Prostate gland (tissue), 2 donors: ENCODE results near the gene PALM2AKAP2. TPM values are rescaled to one million over a fixed set of nuclear protein-coding genes. Genes with fewer than 3 reads are reported as not detected.

Experiments
- DNase-seq: peaks from one replicate; pipeline ENCODE4 v3.0.0-alpha.2; 2019; ENCODE audit warnings: low spot score
- H3K27ac ChIP-seq, 2 donors: fragments of 200-600 bp; sonication (generic); 2 replicates each; pipeline ENCODE4 v1.5.1; 2017 to 2019
- H3K27me3 ChIP-seq: fragments of 200-600 bp; sonication (generic); replicated peaks from 2 replicates; pipeline ENCODE4 v1.5.1; 2019; ENCODE audit not compliant: insufficient read depth
- H3K36me3 ChIP-seq, 2 donors: fragments of 200-600 bp; sonication (generic); 1 replicate in 1 of 2; 2 replicates in 1 of 2; pipeline versions ENCODE4 v1.5.1 to v1.8.1; 2017 to 2019
- H3K4me1 ChIP-seq: fragments of 200-600 bp; sonication (generic); replicated peaks from 2 replicates; pipeline ENCODE4 v1.5.1; 2019
- H3K4me3 ChIP-seq, 2 donors: fragments of 200-600 bp; sonication (generic); 2 replicates each; pipeline ENCODE4 v1.5.1; 2017 to 2019
- H3K9me3 ChIP-seq: fragments of 200-600 bp; sonication (generic); 2 replicates; pipeline ENCODE4 v1.5.1; 2017
- CTCF ChIP-seq, 4 experiments: fragments of 200-600 bp in 2 of 4; fragments of 450-650 bp in 2 of 4; sonication (generic) in 2 of 4; IDR thresholded peaks; 1 replicate in 3 of 4; 2 replicates in 1 of 4; pipeline ENCODE4 v1.5.1; 2016 to 2019; ENCODE audit warnings: antibody characterized with exemption in 4 of 4, mild to moderate bottlenecking in 2 of 4, moderate library complexity in 2 of 4
- POLR2A ChIP-seq: fragments of 450-650 bp; IDR thresholded peaks from one replicate; pipeline ENCODE4 v1.6.1; 2016; ENCODE audit warnings: antibody characterized with exemption, mild to moderate bottlenecking
- POLR2AphosphoS5 ChIP-seq: sonication (generic); formaldehyde crosslinking; IDR thresholded peaks from one replicate; pipeline ENCODE4 v1.6.1; 2017; ENCODE audit warnings: antibody characterized with exemption
- WGBS: methylation state at CpG from one replicate; pipeline ENCODE4 v1.1.5; 2018; 5-methylcytosine and 5-hydroxymethylcytosine counted together
- intact Hi-C: fragments of 100-400 bp; cut with DNase I; formaldehyde crosslinking; loops from one replicate; pipeline ENCODE4 v1.14.2; 2022
- total RNA-seq, 2 donors: library from RNA; depleted of rRNA; stranded (reverse); fragments of >200 nt; gene quantifications; one replicate each; pipeline ENCODE4 v1.1.0, GENCODE V29; 2016

PALM2AKAP2 gene
- total RNA-seq, 2 donors from 2014 or later = 0.27 to 0.62 TPM

- Histone ChIP-seq H3K9me3 (no peaks in the 10 kb centered on the region), H3K27me3 (no peaks in the 10 kb centered on the region), H3K4me3 (no peak overlapping the region), H3K36me3 (no peaks in the 10 kb centered on the region), H3K27ac (no peak overlapping the region), H3K4me1 (no peaks in the 10 kb centered on the region)
- WGBS = 7% methylated on average over 2 of the region's 2 CpGs
- TF ChIP-seq POLR2AphosphoS5 = no peak
- no peak for TF ChIP-seq CTCF (IDR thresholded peaks at IDR 0.05)
- TF ChIP-seq POLR2A = no peak
- intact Hi-C loops = no loop called here
- DNase-seq = no peak
Observed at GRCh38 chr9:109769250-109769649, 10.7 kb upstream of the PALM2AKAP2 start.

GRCh38 chr9:109770101-109770500, 9.9 kb upstream of the PALM2AKAP2 start:
- TF ChIP-seq POLR2AphosphoS5 (no peak), POLR2A (no peak), CTCF (IDR thresholded peaks at IDR 0.05) (no peak)
- no peaks in the 10 kb centered on the region for H3K36me3 ChIP-seq
- H3K9me3 ChIP-seq = no peaks in the 10 kb centered on the region
- no peak overlapping the region for H3K27ac ChIP-seq
- intact Hi-C loops = no loop called here
- no peak for DNase-seq
- 88% methylated on average over 1 of the region's 1 CpG for WGBS
- no peak overlapping the region for H3K4me3 ChIP-seq
- no peaks in the 10 kb centered on the region for H3K4me1 ChIP-seq
- H3K27me3 ChIP-seq = no peaks in the 10 kb centered on the region

DNA sequence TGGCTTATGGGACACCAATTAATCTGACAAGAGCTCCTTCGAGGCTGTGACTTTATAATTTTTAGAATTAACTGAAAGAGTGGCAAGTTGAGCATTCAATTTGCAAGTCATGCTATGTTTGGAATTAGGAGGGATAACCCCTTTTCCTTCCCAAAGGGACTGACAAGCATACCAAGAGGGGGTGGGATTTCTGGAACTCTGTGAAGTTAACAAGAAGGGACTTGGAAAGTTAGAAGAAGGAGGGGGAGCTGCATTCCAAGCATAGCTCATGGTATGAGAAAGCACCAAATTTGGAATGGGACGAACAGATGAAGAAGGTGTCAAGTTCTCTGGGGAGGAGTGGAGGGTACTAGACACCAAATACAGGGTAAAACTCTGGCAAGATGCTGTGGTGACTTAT, 8.9 kb upstream of the PALM2AKAP2 start:
- intact Hi-C loops = no loop called here
- no peak for DNase-seq
- no peaks in the 10 kb centered on the region for H3K4me1 ChIP-seq
- 29% methylated on average over 2 of the region's 2 CpGs for WGBS
- no peak overlapping the region for H3K4me3 ChIP-seq
- H3K36me3 ChIP-seq = no peaks in the 10 kb centered on the region
- no peaks in the 10 kb centered on the region for H3K27me3 ChIP-seq
- peak; percentile 12 for TF ChIP-seq POLR2AphosphoS5
- TF ChIP-seq CTCF (IDR thresholded peaks at IDR 0.05) = no peak
- H3K27ac ChIP-seq = no peak overlapping the region
- H3K9me3 ChIP-seq = no peaks in the 10 kb centered on the region

DNA sequence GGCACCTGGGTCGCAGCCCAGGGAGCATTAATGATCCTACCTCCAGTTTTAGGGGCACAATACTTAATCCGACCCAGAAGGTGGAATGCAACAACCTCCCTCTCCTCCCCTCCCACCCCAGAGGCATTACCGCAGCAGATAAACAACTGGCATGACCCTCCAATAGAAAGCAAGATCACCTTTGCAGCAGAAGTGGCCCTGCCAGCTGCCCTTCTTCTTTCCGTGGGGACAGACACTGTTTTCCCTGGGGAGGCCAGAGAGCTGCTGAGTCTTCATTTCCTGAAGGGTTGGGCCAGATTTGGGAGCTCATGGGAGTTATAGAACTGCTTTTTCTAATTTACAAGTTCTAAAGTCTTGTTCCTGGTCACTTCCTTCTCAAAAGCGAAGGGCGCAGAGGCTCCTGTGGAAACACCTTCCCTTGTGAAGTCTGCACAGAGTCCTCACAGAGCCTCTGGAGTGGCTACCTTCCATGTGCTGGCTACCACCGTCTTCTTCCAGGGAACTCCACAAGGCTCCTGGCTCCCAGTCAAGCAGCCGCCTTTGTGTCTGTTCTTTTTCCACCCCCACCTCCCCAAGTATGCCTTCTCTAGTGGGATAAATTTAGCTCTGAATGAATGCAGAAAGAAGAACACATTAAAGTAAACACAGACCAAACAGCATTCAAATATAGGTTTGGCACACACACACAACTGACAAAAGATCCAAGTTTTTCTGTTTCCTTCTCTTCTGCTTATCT, 8.0 kb upstream of the PALM2AKAP2 start:
- DNase-seq = no peak
- no peak for TF ChIP-seq POLR2A
- peak; percentile 16 for TF ChIP-seq POLR2AphosphoS5
- H3K27me3 ChIP-seq = no peaks in the 10 kb centered on the region
- H3K9me3 ChIP-seq = no peaks in the 10 kb centered on the region
- intact Hi-C loops = no loop called here
- WGBS = 45% methylated on average over 8 of the region's 8 CpGs
- H3K4me3 ChIP-seq = no peak overlapping the region
- H3K4me1 ChIP-seq = no peaks in the 10 kb centered on the region
- H3K27ac ChIP-seq = no peak overlapping the region
- H3K36me3 ChIP-seq = no peaks in the 10 kb centered on the region

DNA sequence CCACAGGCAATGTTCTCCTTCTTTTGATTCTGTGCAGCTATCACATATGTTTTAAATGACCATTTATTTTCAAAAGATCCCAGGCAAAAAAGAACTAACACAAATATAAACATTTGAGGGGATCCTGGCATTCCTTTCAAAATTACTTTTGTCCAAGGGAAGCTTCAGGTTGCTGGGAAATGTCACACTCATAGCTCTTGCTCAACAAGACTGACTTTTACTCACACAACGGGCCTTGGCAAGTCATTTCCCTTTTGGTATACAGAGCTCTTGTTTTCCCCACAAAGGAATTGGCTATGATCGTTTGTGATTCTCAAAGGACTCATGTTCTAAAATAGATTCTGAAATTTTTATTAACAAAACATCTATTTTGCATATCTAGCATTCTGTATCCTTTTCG, 4.5 kb upstream of the PALM2AKAP2 start:
- DNase-seq = no peak
- H3K27me3 ChIP-seq = no peaks in the 10 kb centered on the region
- no peaks in the 10 kb centered on the region for H3K36me3 ChIP-seq
- no peaks in the 10 kb centered on the region for H3K4me1 ChIP-seq
- no peaks in the 10 kb centered on the region for H3K9me3 ChIP-seq
- 70% methylated on average over 3 of the region's 3 CpGs for WGBS
- no peak overlapping the region for H3K4me3 ChIP-seq
- no peak overlapping the region for H3K27ac ChIP-seq
- TF ChIP-seq POLR2A (no peak), POLR2AphosphoS5 (no peak), CTCF (IDR thresholded peaks at IDR 0.05) (no peak)
- intact Hi-C loops = no loop called here
